Measurements from ENCODE around the gene ACTRT2. TPM values are rescaled to one million over a fixed set of nuclear protein-coding genes. Genes with fewer than 3 reads are reported as not detected.

ACTRT2 gene
- total RNA-seq, 1 donor from 2014 or later = not detected

DNA sequence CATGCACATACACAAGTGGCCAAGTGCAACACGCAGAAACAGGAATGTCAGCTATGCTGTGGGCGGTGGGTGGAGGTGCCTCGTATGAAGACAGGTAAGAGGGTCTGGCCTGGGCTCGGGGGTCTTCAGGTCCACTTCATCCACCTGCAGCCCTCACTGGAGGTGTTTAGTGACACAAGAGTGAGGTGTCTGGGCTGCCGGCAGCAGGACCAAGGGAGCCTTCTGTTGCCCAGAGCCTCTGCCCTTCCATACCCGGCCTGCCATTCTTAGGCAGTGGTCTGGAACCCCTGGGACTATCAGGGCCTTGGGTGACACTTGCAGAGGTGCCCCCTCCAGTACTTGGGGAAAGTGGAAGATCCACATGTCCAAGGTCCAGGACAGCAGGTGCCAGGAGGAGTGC, 21.7 kb upstream of the ACTRT2 start:
- Histone ChIP-seq H3K27me3 (ENCODE audit: control insufficient read depth, insufficient read depth, low read length) (no peaks in the 10 kb centered on the region), H3K4me3 (ENCODE audit: low read depth, low read length) (no peak overlapping the region), H3K36me3 (ENCODE audit: control insufficient read depth, insufficient read depth, low read length) (no peaks in the 10 kb centered on the region)
- TF ChIP-seq, protein P1, sequence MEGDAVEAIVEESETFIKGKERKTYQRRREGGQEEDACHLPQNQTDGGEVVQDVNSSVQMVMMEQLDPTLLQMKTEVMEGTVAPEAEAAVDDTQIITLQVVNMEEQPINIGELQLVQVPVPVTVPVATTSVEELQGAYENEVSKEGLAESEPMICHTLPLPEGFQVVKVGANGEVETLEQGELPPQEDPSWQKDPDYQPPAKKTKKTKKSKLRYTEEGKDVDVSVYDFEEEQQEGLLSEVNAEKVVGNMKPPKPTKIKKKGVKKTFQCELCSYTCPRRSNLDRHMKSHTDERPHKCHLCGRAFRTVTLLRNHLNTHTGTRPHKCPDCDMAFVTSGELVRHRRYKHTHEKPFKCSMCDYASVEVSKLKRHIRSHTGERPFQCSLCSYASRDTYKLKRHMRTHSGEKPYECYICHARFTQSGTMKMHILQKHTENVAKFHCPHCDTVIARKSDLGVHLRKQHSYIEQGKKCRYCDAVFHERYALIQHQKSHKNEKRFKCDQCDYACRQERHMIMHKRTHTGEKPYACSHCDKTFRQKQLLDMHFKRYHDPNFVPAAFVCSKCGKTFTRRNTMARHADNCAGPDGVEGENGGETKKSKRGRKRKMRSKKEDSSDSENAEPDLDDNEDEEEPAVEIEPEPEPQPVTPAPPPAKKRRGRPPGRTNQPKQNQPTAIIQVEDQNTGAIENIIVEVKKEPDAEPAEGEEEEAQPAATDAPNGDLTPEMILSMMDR (IDR thresholded peaks at IDR 0.05; ENCODE audit: insufficient read depth, low read length, severe bottlenecking) = no peak
- DNase-seq (ENCODE audit: low read depth) (no peak), FAIRE-seq (no peak)

DNA sequence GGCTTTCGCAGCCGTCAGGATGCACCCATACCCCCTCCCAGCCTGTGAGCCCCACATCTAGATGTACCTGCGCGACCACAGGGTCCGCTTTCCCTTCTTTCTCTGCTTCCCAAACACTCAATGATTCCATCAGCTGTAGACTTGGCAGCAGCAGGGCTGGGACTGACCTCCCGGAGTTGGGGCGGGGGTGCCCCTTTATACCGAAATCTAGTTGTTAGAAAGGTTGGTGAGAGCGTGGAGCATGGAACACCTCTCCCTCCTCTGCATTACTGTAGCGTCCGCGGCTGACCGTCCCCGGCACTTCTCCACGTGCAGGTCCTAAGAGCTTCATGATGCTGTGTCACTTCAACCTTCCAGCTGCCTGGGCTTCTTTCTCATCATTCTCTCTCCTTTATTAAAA, 21.1 kb upstream of the ACTRT2 start:
- H3K27me3 ChIP-seq (ENCODE audit: control insufficient read depth, insufficient read depth, low read length) = no peaks in the 10 kb centered on the region
- no peaks in the 10 kb centered on the region for H3K36me3 ChIP-seq (ENCODE audit: control insufficient read depth, insufficient read depth, low read length)
- no peak overlapping the region for H3K4me3 ChIP-seq (ENCODE audit: low read depth, low read length)
- TF ChIP-seq, protein P1 (IDR thresholded peaks at IDR 0.05; ENCODE audit: insufficient read depth, low read length, severe bottlenecking) = no peak
- FAIRE-seq = no peak
- DNase-seq (ENCODE audit: low read depth) = no peak

- H3K4me3 ChIP-seq (ENCODE audit: low read depth, low read length) = no peak overlapping the region
- no peaks in the 10 kb centered on the region for H3K27me3 ChIP-seq (ENCODE audit: control insufficient read depth, insufficient read depth, low read length)
- H3K36me3 ChIP-seq (ENCODE audit: control insufficient read depth, insufficient read depth, low read length) = no peaks in the 10 kb centered on the region
- no peak for DNase-seq (ENCODE audit: low read depth)
- TF ChIP-seq, protein P1 (IDR thresholded peaks at IDR 0.05; ENCODE audit: insufficient read depth, low read length, severe bottlenecking) = no peak
- FAIRE-seq = no peak
Measured at GRCh38 chr1:3000671-3001470, 20.4 kb upstream of the ACTRT2 start.

- Histone ChIP-seq H3K36me3 (ENCODE audit: control insufficient read depth, insufficient read depth, low read length) (no peaks in the 10 kb centered on the region), H3K4me3 (ENCODE audit: low read depth, low read length) (no peak overlapping the region), H3K27me3 (ENCODE audit: control insufficient read depth, insufficient read depth, low read length) (no peaks in the 10 kb centered on the region)
- DNase-seq (ENCODE audit: low read depth) (no peak), FAIRE-seq (no peak)
- TF ChIP-seq, protein P1 (IDR thresholded peaks at IDR 0.05; ENCODE audit: insufficient read depth, low read length, severe bottlenecking) = no peak
Measured at GRCh38 chr1:3001471-3002348, 19.6 kb upstream of the ACTRT2 start.

DNA sequence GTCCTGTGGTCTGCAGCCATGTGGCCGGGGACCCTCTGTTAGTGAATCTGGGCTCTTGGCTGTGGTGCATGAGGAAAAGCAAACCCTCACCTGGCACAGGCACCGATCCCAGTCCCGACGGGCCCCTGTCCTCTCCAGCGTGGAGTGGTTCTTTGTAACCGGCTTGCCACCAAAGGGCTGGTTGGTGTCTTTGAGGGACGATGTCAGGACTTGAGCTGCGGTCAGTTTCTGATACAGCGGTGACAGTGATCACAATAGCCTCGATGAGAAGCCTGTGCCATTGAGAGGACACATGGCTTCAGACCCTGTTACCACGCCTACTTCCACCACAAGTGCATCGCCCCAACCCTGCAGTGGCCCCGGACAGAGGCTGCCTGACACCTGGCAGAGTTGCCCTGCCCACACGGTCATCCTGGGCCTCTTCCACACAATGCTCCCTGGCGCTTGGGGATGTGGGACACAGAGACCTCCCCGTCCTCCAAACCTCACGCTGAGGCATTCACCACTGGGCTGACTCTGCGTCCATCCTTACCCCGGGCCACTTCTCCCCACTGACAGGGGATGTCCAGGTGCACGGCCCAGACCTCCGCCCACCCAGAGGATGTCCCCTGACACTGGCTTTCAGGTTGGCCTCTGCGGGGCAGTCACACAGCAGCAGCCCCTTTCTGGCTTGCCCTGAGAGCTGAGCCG, 18.8 kb upstream of the ACTRT2 start:
- Histone ChIP-seq H3K36me3 (ENCODE audit: control insufficient read depth, insufficient read depth, low read length) (no peaks in the 10 kb centered on the region), H3K4me3 (ENCODE audit: low read depth, low read length) (no peak overlapping the region), H3K27me3 (ENCODE audit: control insufficient read depth, insufficient read depth, low read length) (no peaks in the 10 kb centered on the region)
- DNase-seq (ENCODE audit: low read depth) (no peak), FAIRE-seq (no peak)
- TF ChIP-seq, protein P1 (IDR thresholded peaks at IDR 0.05; ENCODE audit: insufficient read depth, low read length, severe bottlenecking) = no peak

All from bronchial epithelial cell (primary cell).